ENCODE data around the gene R3HDM2.
A peak's percentile ranks its signal among the peaks of the same experiment; 100 is the strongest.

R3HDM2 gene

DNA sequence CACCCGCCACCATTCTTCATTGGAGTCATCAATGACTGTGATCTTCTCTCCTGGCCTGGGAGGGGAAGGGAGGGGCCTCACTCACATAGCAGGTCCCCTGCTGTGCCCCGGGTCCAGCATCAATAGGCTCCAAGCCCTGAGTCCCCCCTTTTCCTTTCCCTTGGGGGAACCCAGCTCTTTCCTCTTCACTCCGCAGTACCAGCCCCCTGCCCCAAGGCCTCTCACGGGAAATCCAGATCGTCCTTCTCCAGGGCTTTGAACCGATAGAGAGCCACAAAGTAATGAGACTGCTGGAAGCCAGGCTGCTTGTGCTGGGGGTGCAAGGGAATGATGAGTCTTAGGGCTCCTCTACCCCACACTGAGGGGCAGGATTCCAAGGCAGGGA lies 186.5 kb downstream of the R3HDM2 start:
- peaks cover 34% of the 10 kb centered on the region for H3K4me1 Mint-ChIP-seq
- no peaks in the 10 kb centered on the region for H3K9me3 Mint-ChIP-seq
- no peak for ATAC-seq (ENCODE audit: low read depth)
- DNase-seq (ENCODE audit: low spot score in 2 of 2), result no peak
- peaks cover 3% of the 10 kb centered on the region for H3K27me3 Mint-ChIP-seq
- no peak overlapping the region for H3K27ac Mint-ChIP-seq
- peaks cover 1% of the 10 kb centered on the region for H3K36me3 Mint-ChIP-seq
- H3K4me3 Mint-ChIP-seq, result no peak overlapping the region

DNA sequence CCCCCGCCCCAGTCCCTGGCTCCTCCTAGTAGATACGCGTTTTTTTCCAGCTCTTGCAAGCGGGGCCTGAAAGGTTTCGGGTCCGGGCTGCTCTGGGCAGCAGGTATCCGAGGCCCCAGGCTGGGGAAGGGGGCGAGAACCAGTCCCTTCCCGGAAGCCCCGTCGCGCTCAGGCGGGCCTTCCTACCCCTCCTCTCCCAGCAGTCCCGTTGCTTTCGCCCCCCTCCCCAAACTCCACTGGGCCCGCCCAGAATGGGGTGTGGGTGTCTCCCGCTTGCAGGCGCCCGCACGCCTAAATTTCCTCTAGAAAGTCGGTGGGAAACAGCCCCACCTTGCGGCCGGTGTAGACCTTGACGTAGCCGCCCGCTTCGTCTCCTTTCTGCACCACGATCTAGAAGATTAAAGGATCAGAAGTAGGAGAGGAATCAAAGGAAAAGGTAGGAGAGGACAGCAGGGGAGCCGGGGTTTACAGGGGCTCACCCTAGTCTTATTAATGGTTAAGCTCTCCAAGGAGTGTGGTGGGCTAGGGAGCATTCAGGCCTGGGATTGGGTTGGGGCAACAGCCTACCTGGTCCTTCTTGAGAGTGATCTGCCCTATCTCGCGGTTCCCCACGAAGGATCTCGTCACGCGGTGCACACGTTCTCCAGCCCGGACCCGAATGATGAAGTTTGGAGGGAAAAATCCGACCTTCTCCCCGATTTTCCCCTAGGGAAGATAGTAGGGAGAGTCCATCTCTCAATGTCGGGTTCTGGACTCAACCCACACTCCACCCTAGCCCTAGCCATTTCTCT lies 187.1 kb downstream of the R3HDM2 start:
- peak; percentile 81 to 89 for DNase-seq (ENCODE audit: low spot score in 2 of 2)
- peak overlapping the region; percentile 86 for H3K4me3 Mint-ChIP-seq
- H3K27ac Mint-ChIP-seq, result no peak overlapping the region
- peaks cover 31% of the 10 kb centered on the region for H3K4me1 Mint-ChIP-seq
- peak; percentile 16 for ATAC-seq (ENCODE audit: low read depth)
- H3K36me3 Mint-ChIP-seq, result peaks cover 1% of the 10 kb centered on the region
- no peaks in the 10 kb centered on the region for H3K9me3 Mint-ChIP-seq
- peaks cover 3% of the 10 kb centered on the region for H3K27me3 Mint-ChIP-seq

GRCh38 chr12:57242691-57243454 lies 188.0 kb downstream of the R3HDM2 start:
- peaks cover 31% of the 10 kb centered on the region for H3K4me1 Mint-ChIP-seq
- peak overlapping the region; percentile 86 for H3K4me3 Mint-ChIP-seq
- H3K27me3 Mint-ChIP-seq, result peaks cover 3% of the 10 kb centered on the region
- DNase-seq (ENCODE audit: low spot score in 2 of 2), result peak; percentile 80 to 91
- peak; percentile 61 for ATAC-seq (ENCODE audit: low read depth)
- H3K27ac Mint-ChIP-seq, result peak overlapping the region; percentile 64
- H3K9me3 Mint-ChIP-seq, result no peaks in the 10 kb centered on the region
- H3K36me3 Mint-ChIP-seq, result peaks cover 1% of the 10 kb centered on the region

DNA sequence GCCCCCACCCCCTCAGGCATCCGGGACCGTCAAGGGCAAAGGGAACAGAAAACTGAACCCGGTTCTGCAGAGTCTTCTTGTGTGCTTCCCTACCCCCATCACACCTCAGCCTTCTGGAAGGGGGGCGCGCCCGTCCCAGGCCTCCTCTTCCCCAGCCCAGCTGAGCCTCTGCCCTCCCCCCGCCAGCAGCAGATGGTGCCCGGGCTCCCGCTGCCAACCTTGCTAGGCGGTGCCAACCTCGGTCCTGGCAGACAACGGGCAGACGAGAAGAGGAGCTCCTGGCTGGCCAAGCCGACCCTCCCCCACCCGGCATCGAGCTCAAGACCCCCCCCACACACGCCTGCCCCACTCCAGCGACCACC lies 188.5 kb downstream of the R3HDM2 start:
- H3K27ac Mint-ChIP-seq, result peak overlapping the region; percentile 64
- H3K9me3 Mint-ChIP-seq, result no peaks in the 10 kb centered on the region
- peak overlapping the region; percentile 86 for H3K4me3 Mint-ChIP-seq
- peaks cover 1% of the 10 kb centered on the region for H3K36me3 Mint-ChIP-seq
- ATAC-seq (ENCODE audit: low read depth), result peak; percentile 1
- DNase-seq (ENCODE audit: low spot score in 2 of 2), result peak; percentile 31 to 59
- peaks cover 36% of the 10 kb centered on the region for H3K4me1 Mint-ChIP-seq
- H3K27me3 Mint-ChIP-seq, result peaks cover 5% of the 10 kb centered on the region

DNA sequence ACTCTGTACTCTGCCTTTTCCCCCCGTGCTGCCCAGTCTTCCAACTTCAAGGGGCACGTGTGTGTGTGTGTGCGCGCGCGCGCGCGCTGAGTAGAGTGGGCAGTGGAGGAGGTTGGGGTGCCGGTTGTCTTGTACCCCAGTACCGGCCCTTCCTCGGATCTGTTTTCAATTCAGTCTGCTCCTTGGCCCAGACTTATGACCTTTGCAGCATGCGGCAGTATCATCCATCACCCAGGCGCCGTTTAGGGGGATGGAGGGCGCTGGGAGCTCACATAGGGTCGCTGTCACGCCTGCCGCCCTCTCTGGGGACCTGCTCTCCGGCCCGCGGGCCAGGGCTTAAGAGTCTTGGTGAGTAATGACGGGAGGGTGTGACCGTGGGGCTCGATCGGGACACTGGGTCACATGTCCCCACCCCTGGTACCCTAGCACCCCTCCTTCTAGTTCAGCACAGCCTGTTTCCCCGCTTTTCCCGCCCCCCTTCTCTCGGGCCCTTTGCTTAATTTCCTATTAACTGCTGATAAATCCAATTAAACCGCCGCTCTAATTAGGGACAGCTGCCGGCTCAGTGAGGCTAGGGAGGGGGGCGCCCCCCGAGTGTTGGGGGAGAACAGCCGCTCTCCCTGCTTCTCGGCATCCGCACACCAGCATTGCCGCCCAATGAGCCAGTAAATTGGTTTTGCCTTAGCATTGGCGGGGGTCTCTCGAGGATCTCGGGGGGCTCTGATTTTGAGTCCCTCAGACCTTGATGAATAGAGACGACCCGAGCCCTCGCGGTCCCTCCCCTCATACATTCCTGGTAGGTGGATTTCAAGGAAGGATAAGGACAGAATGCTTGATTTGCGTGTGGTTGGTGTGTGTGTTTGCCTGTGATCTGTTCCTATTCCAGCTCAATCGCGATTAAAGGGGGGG lies 189.2 kb downstream of the R3HDM2 start:
- Mint-ChIP-seq H3K36me3 (no peaks in the 10 kb centered on the region), H3K9me3 (no peaks in the 10 kb centered on the region), H3K27me3 (peaks cover 5% of the 10 kb centered on the region), H3K4me3 (peak overlapping the region; percentile 86), H3K27ac (peak overlapping the region; percentile 64), H3K4me1 (peaks cover 42% of the 10 kb centered on the region)
- DNase-seq (ENCODE audit: low spot score in 2 of 2), result peak in 1 of 2 donors; percentile 41
- ATAC-seq (ENCODE audit: low read depth), result no peak

GRCh38 chr12:57240926-57241401 lies 189.9 kb downstream of the R3HDM2 start:
- Mint-ChIP-seq H3K27me3 (peaks cover 5% of the 10 kb centered on the region), H3K27ac (peak overlapping the region; percentile 64), H3K36me3 (no peaks in the 10 kb centered on the region), H3K4me3 (peak overlapping the region; percentile 86), H3K9me3 (no peaks in the 10 kb centered on the region), H3K4me1 (peaks cover 48% of the 10 kb centered on the region)
- ATAC-seq (ENCODE audit: low read depth), result no peak
- peak in 1 of 2 donors; percentile 51 for DNase-seq (ENCODE audit: low spot score in 2 of 2)

DNA sequence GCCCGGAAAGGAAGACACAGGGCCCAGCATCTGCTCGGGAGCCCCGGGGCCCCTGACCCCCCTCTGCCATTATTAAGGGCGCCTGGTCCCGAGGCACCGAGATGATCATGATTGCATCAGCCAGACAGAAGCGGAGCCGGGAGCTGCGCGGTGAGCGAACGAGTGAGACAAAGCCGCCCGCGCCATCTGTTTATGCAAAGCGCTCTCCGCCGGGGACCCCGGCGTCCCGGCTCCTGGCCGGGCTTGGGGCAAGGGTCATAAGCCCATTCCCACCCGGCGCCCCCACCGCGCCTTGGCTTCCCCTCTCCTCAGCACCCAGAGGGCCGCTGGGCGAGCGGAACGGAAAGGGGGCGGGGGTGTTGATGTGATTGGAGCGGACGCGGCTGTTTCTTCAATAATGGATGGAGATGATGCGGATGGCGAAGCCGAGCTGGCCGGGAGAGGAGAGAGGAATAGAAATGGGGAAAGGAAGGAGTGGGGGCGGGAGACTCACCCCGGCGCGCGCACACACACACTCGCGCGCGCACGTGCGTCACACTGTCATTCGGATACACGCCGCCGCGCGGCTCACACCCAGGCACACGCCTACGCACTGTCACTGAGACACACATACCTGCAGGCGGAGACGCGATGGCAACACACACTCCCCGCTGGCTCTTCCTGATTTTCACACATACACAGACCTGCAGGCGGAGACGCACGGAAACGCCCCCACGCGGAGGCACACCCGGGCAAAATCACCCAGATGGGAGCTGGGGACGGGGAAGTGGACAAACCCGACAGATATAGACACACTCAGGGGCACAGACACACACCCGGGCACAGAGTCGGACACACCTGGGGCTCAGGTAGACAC lies 190.5 kb downstream of the R3HDM2 start:
- Mint-ChIP-seq H3K27ac (peak overlapping the region; percentile 64), H3K27me3 (peaks cover 5% of the 10 kb centered on the region), H3K4me3 (peak overlapping the region; percentile 86), H3K4me1 (peaks cover 54% of the 10 kb centered on the region), H3K36me3 (no peaks in the 10 kb centered on the region), H3K9me3 (no peaks in the 10 kb centered on the region)
- DNase-seq (ENCODE audit: low spot score in 2 of 2) (peak; percentile 66 to 69), ATAC-seq (ENCODE audit: low read depth) (peak; percentile 57)

DNA sequence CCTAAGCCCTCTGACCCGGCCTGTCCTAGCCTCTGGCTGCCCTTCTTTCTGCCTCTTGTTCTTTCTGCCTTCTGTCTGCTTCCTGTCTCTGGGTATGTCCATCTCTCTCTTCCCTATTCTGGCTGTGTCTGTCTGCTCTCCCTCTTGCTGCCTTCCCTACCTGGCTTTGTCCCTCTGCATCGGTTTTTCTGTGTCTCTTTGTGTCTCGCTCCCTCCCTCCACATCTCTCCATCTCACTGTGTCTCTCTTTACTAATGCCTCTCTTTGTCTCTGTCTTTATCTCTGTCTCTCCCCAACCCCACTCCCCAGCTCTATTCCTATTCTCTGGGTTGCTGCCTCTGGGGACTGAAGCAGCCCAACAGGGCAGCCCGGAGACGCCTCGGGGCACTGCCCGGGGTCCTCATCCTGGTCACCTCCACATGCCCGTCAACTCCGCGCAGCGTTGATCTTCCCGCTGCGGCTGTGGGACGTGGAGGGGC lies 191.2 kb downstream of the R3HDM2 start:
- Mint-ChIP-seq H3K27me3 (peaks cover 5% of the 10 kb centered on the region), H3K27ac (peak overlapping the region; percentile 64), H3K36me3 (no peaks in the 10 kb centered on the region), H3K9me3 (no peaks in the 10 kb centered on the region), H3K4me3 (peak overlapping the region; percentile 86), H3K4me1 (peaks cover 57% of the 10 kb centered on the region)
- ATAC-seq (ENCODE audit: low read depth), result no peak
- DNase-seq (ENCODE audit: low spot score in 2 of 2), result no peak

GRCh38 chr12:57238854-57239554 lies 191.8 kb downstream of the R3HDM2 start:
- peaks cover 63% of the 10 kb centered on the region for H3K4me1 Mint-ChIP-seq
- peaks cover 5% of the 10 kb centered on the region for H3K27me3 Mint-ChIP-seq
- ATAC-seq (ENCODE audit: low read depth) (peak; percentile 27), DNase-seq (ENCODE audit: low spot score in 2 of 2) (peak; percentile 90 to 95)
- peak overlapping the region; percentile 86 for H3K4me3 Mint-ChIP-seq
- no peaks in the 10 kb centered on the region for H3K9me3 Mint-ChIP-seq
- peaks cover 4% of the 10 kb centered on the region for H3K36me3 Mint-ChIP-seq
- H3K27ac Mint-ChIP-seq, result peak overlapping the region; percentile 64

DNA sequence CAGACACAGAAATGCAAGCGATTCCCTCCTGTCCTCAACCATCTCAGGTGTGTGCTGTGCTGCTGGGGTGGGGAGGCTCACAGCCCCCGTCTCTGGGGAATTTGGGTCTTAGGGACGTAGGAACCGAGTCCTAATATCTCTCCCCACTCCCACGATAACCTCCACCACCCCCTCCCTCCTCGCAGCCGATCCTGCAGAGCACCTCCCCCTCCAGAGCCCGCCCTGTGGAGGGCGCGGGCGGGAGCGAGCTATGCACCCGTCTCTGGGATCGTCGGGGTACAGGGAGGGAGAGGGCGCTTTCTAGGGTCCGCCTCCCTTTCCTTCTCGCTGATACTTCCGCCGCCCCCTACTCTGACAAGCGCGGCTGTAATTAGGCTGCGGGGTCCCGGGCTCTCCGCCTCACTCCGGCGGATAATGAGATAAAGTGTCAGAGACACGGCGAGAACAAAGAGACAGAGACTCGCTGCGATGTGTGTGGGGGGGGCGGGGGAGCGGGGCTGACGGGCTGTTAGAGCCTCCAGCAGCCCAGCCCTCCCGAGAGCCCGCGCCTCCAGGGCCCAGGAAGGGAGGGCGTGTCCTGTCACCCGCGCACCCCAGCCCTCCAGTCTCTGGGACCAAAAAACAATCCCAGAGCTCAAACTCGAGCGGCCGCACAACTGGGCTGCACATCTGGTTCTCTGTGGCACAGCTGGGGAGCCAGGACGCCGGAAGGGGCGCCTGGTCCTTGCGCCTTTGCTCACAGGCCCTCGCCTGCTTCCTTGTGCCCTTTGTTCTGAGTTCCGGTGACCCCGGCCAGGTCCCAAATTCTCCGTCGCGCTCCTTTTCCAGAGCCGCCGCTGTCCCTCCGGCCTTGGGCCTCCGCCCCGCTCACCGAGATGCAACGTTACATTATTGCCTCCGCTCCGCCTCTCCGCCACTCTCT lies 192.7 kb downstream of the R3HDM2 start:
- Mint-ChIP-seq H3K4me1 (peaks cover 67% of the 10 kb centered on the region), H3K9me3 (no peaks in the 10 kb centered on the region), H3K27ac (peak overlapping the region; percentile 60), H3K4me3 (peak overlapping the region; percentile 86), H3K36me3 (peaks cover 10% of the 10 kb centered on the region), H3K27me3 (peaks cover 5% of the 10 kb centered on the region)
- peak in 1 of 2 donors; percentile 34 for DNase-seq (ENCODE audit: low spot score in 2 of 2)
- no peak for ATAC-seq (ENCODE audit: low read depth)

DNA sequence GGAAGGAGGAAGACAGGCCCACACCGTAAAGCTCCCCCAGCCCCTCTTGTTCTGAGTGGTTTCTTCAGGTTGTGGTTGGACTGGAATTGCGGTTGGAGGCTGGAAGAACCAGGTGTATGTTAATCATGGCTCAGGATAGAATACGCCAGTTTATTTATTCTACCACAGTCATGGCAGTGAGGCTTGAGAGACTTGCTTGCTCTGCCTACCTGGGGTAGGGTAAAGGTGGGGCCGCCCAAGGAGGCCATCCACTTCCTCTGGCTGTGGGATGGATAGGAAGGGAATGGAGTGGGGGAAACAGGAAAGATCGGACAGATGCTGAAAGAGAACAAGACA lies 193.3 kb downstream of the R3HDM2 start:
- H3K9me3 Mint-ChIP-seq, result no peaks in the 10 kb centered on the region
- no peak overlapping the region for H3K27ac Mint-ChIP-seq
- peaks cover 4% of the 10 kb centered on the region for H3K27me3 Mint-ChIP-seq
- peak overlapping the region; percentile 78 for H3K4me3 Mint-ChIP-seq
- ATAC-seq (ENCODE audit: low read depth) (no peak), DNase-seq (ENCODE audit: low spot score in 2 of 2) (no peak)
- H3K4me1 Mint-ChIP-seq, result peaks cover 70% of the 10 kb centered on the region
- peaks cover 16% of the 10 kb centered on the region for H3K36me3 Mint-ChIP-seq

Data from memory B cell (primary cell).